NCI-H1105 treated with DMSO at 0.1 percent for 48 hours (cell line): ENCODE data around the gene THAP2.

ENCODE experiments used
- DNase-seq: peaks from one replicate; lab custom pipeline; 2025; lab: John Stamatoyannopoulos, UW

THAP2 gene

GRCh38 chr12:71703206-71703605, 39.1 kb downstream of the THAP2 start:
- DNase-seq = no peak

- DNase-seq = peak; percentile 24
Observed at GRCh38 chr12:71704920-71705319, 40.8 kb downstream of the THAP2 start.

- DNase-seq = no peak
Observed at GRCh38 chr12:71708658-71709057, 44.6 kb downstream of the THAP2 start.

- no peak for DNase-seq
Observed at GRCh38 chr12:71710276-71711125, 46.4 kb downstream of the THAP2 start.

GRCh38 chr12:71718611-71719010, 54.5 kb downstream of the THAP2 start:
- DNase-seq = no peak

- no peak for DNase-seq
Observed at GRCh38 chr12:71719647-71720370, 55.7 kb downstream of the THAP2 start.

GRCh38 chr12:71721783-71722505, 57.8 kb downstream of the THAP2 start:
- no peak for DNase-seq

- DNase-seq = no peak
Observed at GRCh38 chr12:71725011-71725410, 60.9 kb downstream of the THAP2 start.

GRCh38 chr12:71726548-71726947, 62.4 kb downstream of the THAP2 start:
- DNase-seq = no peak

GRCh38 chr12:71727958-71728357, 63.9 kb downstream of the THAP2 start:
- DNase-seq = no peak
